HG02970 (cell line): Measurements from ENCODE around the gene CPA4.

Experiments used
- ATAC-seq: cut with Tn5 transposase; IDR thresholded peaks from one replicate; pipeline ENCODE4 v1.9.1; 2021; ENCODE audit warnings: mild to moderate bottlenecking, moderate library complexity, moderate number of reproducible peaks; ENCODE audit not compliant: unreplicated experiment, low FRiP score

Gene CPA4

DNA sequence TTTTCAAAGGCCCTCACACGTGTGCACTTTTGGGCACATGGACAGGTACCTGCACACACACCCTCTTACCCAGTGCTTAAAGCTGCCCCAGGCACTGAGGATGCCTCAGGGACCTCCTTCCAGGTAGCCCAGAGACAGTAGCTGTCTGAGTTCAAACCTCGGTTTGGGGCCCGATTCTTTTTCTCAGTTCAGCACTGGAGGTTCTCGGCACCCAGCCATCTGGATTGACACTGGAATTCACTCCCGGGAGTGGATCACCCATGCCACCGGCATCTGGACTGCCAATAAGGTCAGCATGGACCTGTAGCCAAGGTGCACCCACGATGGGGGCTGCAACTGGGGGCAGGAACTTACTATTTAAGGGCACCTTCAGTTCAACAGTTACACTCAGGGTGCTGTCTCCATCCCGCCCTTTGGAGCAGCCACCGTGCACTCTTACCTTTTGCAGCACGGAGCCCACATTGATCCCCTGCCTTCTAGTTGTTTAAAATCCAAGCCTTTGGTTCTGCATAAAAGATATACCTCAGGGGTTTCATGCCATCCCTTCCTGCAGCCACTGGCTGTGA, 69.4 kb downstream of the CPA4 start:
- ATAC-seq, result no peak

DNA sequence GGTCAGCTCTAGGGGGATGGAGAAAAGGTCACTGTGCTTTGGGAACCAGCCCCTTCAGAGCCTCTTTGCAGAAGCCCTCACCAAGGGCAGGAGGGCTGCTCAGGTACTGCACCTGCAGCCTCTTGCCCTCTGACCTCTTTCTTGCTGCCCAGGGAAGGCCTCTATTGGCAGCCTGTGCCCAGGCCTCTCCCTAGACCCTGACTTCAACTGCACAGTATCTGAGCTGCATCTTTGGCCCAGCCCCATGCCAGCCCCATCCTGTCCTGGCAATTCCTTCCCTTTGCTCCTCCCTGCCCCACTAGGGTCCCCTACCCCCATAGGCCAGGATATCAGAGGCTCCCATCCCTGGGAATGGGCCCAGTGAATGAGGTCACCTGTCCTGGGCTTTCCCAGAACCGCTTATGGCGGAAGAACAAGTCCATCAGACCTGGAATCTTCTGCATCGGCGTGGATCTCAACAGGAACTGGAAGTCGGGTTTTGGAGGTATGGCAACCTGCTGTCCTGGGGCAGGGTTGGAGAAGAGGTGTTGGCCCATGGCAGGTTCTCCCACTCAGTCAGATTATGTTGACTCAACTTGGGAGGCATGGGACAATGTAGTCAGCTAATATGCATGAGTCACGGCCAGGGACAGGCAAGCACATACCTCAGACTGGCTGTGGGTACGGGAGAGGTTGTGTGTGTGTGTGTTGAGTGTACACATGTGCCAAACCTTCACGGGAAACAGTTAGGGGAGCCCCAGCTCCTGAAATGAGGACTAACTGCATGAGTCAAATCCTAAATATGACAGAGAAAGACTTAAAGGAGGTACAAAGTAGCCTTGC, 70.3 kb downstream of the CPA4 start:
- ATAC-seq, result no peak

DNA sequence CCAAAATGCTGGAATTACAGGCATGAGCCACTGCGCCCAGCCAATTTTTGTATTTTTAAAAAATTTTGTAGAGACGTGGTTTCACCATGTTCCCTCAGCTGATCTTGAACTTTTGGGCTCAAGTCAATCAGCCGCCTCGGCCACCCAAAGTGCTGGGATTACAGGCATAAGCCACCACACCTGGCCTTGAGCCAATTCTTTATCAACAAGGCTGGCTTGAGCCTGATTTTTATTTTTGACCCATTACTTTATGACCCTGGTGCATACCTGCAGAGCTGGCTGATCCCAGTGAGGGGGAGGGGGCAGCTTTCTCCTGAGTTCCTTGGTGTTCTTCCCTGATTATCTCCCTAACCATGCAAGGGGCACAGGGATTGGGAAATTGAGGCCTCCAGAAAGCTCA, 71.5 kb downstream of the CPA4 start:
- no peak for ATAC-seq

DNA sequence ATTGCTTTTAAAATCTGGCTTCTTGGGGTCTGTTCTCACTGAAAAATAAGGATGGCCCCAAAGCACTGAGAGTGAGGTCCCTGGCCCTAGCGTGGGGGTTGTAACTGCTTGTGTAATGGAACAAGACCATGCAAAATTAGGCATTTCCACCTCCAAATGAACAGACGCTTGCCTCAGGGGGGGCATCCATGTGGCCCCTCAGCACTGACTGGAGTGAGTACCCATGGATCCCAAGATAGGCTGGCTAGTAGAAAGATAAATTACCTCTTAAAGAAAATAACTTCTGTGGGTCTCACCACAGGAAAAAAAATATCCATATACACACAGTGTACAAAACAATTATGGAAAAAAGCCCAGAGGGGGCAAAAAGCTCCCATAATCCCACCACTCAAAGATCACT, 72.1 kb downstream of the CPA4 start:
- no peak for ATAC-seq

DNA sequence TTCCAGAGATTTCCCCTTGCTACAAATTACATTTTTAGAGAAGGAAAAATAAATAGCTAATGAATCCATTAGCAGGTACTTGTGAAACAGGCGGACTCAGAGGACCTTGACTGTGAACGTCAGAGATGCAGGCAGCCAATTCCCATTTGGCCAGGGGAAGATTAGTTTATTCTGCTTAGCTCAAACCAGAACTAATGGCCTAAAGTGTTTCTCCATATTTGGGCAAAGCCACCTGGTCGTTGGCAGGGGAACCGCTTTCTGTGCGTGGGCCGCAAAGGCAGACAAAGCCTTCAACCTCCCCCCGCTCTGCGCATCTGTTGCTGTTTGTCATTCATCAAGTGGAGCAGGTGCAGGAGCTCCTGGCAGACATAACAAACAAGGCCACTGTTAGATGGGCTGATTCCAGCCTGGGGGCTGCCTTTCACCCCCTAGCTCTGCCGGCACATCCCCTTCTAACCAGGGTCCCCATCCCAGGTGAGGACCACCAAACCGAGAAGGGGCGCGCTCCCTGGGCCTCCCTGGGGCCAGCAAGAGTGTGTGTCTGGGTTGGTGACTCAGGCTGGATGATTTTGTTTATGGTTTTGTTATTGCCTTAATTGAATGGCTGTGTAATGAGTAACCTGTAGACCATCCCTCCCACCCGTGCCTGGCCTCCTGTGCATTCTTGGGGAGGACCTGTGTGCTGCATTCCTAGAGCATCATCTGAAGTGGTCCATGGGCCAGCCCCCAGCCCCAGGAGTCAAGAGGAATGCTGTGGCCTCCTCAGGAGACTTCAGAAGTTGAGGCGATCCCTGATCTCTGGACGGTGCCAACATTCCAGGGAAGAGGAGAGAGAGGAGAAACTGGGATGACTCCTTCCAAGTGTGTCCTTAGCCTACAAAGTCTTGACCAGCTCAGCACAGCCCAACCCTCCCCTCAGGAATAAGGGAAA, 72.8 kb downstream of the CPA4 start:
- no peak for ATAC-seq

DNA sequence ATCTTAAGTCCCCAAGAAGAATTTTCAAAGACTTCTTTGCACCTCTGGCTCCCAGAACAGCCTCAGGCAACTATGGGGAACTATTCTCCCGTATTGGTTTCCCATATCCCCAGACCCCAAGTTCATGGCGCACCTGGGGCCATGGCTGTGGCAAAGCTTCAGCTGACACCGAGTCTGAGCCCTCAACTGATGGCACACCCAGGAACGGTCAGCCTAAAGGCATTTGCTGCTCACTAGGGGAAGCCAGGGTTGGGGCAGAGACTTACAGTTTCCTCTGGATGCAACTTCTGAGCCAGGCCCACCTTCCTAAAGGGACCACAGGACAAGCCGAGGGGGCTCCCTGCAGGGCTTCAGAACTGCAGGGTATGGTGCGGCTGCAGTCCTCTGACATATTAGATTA, 73.6 kb downstream of the CPA4 start:
- ATAC-seq, result no peak

DNA sequence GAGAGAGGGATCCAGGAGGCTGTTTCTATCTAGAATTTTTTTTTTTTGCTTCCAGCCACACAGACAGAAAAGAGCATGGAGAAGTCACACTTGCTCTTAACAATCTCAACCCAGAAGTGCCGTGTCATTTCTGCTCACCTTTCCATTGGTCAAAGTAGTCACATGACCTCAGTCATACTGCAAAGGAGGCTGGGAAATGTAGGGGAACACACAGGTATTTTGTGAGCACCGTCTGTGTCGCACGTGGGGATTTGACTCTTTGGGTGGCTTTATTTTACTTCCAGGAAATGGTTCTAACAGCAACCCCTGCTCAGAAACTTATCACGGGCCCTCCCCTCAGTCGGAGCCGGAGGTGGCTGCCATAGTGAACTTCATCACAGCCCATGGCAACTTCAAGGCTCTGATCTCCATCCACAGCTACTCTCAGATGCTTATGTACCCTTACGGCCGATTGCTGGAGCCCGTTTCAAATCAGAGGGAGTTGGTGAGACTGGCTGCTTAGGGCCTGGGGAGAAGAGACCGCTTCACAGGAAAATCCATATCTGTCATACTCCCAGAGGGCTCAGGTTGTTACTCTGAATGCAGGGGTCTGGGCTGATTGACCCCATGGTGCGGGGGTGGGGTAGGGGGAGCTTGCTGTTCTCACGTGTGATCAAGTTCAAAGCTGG, 74.3 kb downstream of the CPA4 start:
- ATAC-seq, result no peak

DNA sequence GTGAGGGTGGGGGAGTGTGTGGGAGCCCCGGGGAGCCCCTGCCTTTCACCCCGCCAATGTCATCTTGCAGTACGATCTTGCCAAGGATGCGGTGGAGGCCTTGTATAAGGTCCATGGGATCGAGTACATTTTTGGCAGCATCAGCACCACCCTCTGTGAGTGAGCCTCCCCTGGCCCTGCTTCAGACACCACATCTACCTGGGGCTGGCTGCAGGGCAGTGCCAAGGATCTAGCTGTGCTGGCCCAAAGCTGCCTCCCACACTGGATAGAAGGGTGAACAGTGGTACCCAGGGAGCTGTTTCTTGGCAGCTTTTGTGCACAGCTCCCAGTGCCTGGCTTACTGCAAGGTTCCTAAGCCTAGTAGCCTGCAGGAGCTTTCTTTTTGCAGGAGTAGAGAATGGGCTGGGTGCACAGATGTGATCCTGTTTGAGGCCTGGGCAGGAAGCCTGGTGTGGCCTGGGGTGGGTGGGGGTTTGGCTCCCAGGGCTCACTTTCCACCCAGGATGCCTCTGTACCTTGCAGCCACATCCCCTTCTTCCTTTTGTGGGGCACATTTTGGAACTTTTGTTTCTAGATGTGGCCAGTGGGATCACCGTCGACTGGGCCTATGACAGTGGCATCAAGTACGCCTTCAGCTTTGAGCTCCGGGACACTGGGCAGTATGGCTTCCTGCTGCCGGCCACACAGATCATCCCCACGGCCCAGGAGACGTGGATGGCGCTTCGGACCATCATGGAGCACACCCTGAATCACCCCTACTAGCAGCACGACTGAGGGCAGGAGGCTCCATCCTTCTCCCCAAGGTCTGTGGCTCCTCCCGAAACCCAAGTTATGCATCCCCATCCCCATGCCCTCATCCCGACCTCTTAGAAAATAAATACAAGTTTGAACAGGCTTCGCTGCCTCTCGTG, 75.1 kb downstream of the CPA4 start:
- no peak for ATAC-seq

DNA sequence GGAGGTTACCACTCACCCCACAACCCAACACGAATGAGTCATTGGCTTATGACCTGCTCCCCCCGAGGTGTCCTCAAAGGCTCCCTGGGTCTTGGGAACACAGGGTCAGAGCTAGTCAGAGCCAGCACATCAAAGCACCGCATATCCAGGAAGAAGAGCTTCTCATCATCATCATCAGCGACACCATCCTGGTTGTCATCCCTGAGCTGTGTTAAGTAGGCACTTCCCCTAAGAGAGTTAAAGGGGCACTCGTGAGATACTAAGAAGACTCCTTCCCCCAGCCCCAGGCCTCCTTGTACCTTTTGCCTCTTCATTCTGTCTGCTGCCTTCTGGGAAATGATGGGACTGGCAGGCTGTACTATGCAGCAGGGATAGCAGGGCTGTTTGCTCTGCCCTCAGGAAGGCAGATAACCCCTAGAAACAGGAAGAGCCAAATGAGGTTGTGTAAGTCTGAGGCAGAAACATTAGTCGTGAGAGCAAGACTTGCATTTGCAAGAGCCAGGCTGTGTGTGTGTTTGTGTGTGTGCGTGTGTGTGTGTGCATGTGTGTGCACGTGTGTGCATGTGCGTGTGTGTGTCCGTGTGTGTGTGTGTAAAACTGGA, 76.2 kb downstream of the CPA4 start:
- ATAC-seq, result no peak

DNA sequence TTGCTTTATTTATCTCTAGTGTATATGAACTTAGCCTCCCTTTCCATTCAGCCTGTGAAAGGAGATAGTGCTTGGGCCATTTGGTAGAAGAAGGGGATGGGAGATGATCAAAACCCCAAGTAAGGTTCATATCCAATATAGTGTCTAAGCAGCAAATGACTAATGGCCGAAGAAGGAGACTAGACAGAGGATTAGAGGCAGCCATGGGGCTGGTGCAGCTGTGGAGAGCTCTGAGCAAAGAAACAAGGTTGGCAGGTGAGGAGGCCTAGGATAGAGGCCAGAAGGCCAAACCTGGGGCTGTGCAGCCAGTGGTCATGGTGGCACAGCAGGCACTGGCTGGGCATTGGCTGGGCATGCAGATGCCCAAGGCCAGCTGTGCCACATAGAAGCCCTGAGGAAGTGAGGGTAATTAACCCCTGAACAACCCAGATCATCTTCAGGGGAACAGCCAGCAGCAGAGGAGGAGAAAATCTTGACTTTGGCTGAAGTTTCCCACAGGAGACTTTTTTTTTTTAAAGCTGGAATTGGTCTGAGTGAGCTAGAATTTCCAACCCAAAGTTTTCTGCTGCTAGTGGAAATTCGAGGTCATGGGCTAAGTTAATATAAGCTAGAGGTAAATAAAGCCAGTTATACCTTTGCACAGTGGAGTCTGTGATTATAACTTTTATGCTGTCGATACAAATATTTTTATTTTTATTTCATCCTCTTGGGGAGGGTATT, 77.0 kb downstream of the CPA4 start:
- ATAC-seq, result no peak

DNA sequence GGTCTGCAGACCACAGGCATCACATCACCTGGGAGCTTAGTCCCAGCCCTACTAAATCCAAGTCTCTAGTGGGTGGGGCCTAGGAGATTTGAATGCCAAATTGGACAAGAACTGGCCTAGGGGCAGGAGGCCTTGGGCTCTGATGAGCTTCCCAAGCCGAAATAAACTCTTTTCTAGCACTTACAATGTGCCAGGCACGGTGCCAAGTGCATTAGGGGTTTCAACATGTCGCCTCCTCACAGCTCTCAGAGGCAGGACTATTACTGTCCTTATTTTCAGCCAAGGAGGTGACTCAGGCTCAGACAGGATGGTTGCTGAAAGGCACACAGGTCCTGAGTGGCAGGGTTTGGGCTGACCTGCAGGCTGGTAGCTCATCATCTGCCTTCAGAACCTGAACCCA, 78.1 kb downstream of the CPA4 start:
- no peak for ATAC-seq

DNA sequence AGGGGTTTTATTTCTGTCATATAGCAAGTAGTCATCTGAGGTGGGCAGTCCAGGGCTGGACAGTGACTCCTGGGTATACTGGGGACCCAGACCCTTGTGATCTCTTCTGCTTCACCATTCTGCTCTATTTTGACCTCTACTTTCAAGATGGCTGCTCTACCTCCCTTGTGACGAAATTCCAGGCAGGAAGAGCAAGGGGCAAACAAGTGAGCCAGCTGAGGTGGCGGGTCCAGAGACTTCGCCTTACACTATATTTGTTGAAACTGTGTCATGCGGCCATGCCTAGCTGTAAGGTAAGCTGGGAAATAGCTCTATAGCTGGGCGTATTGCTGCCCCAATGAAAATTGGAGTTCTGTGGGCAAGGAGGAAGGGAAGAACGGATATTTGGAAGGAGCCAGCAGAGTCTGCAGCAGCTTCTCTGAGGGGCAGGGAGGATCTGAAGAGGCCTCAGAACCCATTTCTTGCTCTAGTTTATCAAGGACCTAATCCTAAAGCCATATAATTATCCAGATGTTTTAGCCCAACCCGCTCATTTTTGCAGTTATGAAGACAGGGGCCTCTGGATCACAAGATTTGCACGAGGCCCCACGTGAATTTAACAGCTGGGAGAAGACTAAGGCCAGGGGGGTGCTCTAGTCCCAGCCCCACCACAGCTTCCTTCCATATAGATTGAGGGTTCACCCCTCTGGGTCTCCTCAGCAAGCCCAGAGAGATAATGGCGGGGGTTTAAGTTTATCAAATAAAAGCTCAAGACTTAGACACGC, 79.6 kb downstream of the CPA4 start:
- no peak for ATAC-seq
